C4-2B (cell line): Measurements from ENCODE around the gene KCNMA1.
A peak's percentile ranks its signal among the peaks of the same experiment; 100 is the strongest.

Experiments
- H3K27ac ChIP-seq: fragments of 450-650 bp; 2 replicates; pipeline ENCODE4 v1.5.1; 2017
- CTCF ChIP-seq: fragments of 450-650 bp; conservative IDR thresholded peaks from 2 replicates; pipeline ENCODE4 v1.5.1; 2017; ENCODE audit warnings: mild to moderate bottlenecking
- ZFX ChIP-seq: fragments of 450-650 bp; IDR thresholded peaks from 2 replicates; pipeline ENCODE4 v1.6.1; 2017

The KCNMA1 gene

GRCh38 chr10:77537071-77537470 is 100.5 kb downstream of the KCNMA1 start:
- TF ChIP-seq ZFX (no peak), CTCF (no peak)
- no peak overlapping the region for H3K27ac ChIP-seq

- H3K27ac ChIP-seq, result peak overlapping the region; percentile 40
- TF ChIP-seq CTCF (no peak), ZFX (no peak)
Observed at GRCh38 chr10:77533887-77534278, 103.7 kb downstream of the KCNMA1 start.

GRCh38 chr10:77533146-77533886 is 104.3 kb downstream of the KCNMA1 start:
- no peak for TF ChIP-seq CTCF
- no peak for TF ChIP-seq ZFX
- H3K27ac ChIP-seq, result peak overlapping the region; percentile 40

GRCh38 chr10:77532068-77532467 is 105.5 kb downstream of the KCNMA1 start:
- peak overlapping the region; percentile 18 for H3K27ac ChIP-seq

GRCh38 chr10:77531441-77532001 is 106.1 kb downstream of the KCNMA1 start:
- H3K27ac ChIP-seq, result peak overlapping the region; percentile 18
- TF ChIP-seq CTCF, result no peak

More at GRCh38 chr10:77532068-77532467, 105.5 kb downstream of the KCNMA1 start:
- no peak for TF ChIP-seq CTCF
- TF ChIP-seq ZFX, result no peak

GRCh38 chr10:77530011-77530410 is 107.6 kb downstream of the KCNMA1 start:
- TF ChIP-seq CTCF (no peak), ZFX (no peak)
- no peak overlapping the region for H3K27ac ChIP-seq

- H3K27ac ChIP-seq, result no peak overlapping the region
- TF ChIP-seq ZFX, result no peak
- TF ChIP-seq CTCF, result no peak
Observed at GRCh38 chr10:77529050-77529576, 108.5 kb downstream of the KCNMA1 start.
